HG02840 (cell line): ENCODE measurements around the gene RPN2.

Experiments
- ATAC-seq: cut with Tn5 transposase; IDR thresholded peaks from one replicate; pipeline ENCODE4 v1.9.1; 2021; ENCODE audit warnings: mild to moderate bottlenecking, moderate library complexity, moderate number of reproducible peaks; ENCODE audit not compliant: unreplicated experiment, low FRiP score

The RPN2 gene

GRCh38 chr20:37285664-37286374 lies 106.7 kb downstream of the RPN2 start:
- no peak for ATAC-seq

GRCh38 chr20:37288091-37288490 lies 109.0 kb downstream of the RPN2 start:
- no peak for ATAC-seq

- ATAC-seq, result no peak
Measured at GRCh38 chr20:37290158-37290810, 111.2 kb downstream of the RPN2 start.
